MCF 10A (cell line): ENCODE results near the gene DPY19L3. TPM values are rescaled to one million over a fixed set of nuclear protein-coding genes. Genes with fewer than 3 reads are reported as not detected.

Experiments
- BruUV-seq: library from RNA; stranded (reverse); fragments of 400-500 nt; replicated peaks from 2 replicates; lab custom pipeline; 2021; lab: Mats Ljungman, UMichigan
- CTCF ChIA-PET: fragments of 300-600 bp; sonication (Branson Sonifier 250); formaldehyde crosslinking; extraction: SDS; loops from one replicate; lab custom pipeline; 2021; ENCODE audit warnings: antibody characterized with exemption, inconsistent platforms; lab: Yijun Ruan, JAX
- POLR2A ChIA-PET: fragments of 300-600, 350-650 bp; sonication (Branson Sonifier 250); formaldehyde crosslinking; extraction: SDS; loops from one replicate; lab custom pipeline; 2020; ENCODE audit warnings: antibody characterized with exemption, inconsistent platforms; lab: Yijun Ruan, JAX
- DNase-seq: peaks from one replicate; pipeline ENCODE4 v3.0.0-alpha.2; 2018; ENCODE audit not compliant: unreplicated experiment
- H3K27ac Mint-ChIP-seq: one replicate; pipeline ENCODE4 v1.8.0; 2022; ENCODE audit warnings: mild to moderate bottlenecking, low read depth, mixed read lengths; ENCODE audit not compliant: unreplicated experiment
- H3K27me3 Mint-ChIP-seq: one replicate; pipeline ENCODE4 v1.8.0; 2022; ENCODE audit warnings: mixed read lengths; ENCODE audit not compliant: insufficient read depth, unreplicated experiment
- H3K36me3 Mint-ChIP-seq: one replicate; pipeline ENCODE4 v1.8.0; 2022; ENCODE audit warnings: mild to moderate bottlenecking, moderate library complexity, mixed read lengths; ENCODE audit not compliant: insufficient read depth, unreplicated experiment
- H3K4me1 Mint-ChIP-seq: one replicate; pipeline ENCODE4 v1.8.0; 2022; ENCODE audit warnings: mixed read lengths; ENCODE audit not compliant: insufficient read depth, unreplicated experiment
- H3K4me3 Mint-ChIP-seq: one replicate; pipeline ENCODE4 v1.8.0; 2022; ENCODE audit warnings: mild to moderate bottlenecking, moderate library complexity, mixed read lengths; ENCODE audit not compliant: unreplicated experiment
- H3K9me3 Mint-ChIP-seq: one replicate; pipeline ENCODE4 v1.8.0; 2022; ENCODE audit warnings: mixed read lengths; ENCODE audit not compliant: unreplicated experiment
- intact Hi-C: fragments of 100-400 bp; cut with micrococcal nuclease; formaldehyde crosslinking; loops from 2 replicates; pipeline ENCODE4 v1.14.1; 2022
- total RNA-seq: library from RNA; stranded (reverse); gene quantifications from 2 replicates; pipeline ENCODE4 v1.2.3, GENCODE V29; 2022
- TF ChIP-seq, protein P1 (sequence below): fragments of 200-600 bp; IDR thresholded peaks from one replicate; pipeline ENCODE4 v1.8.0; 2022; ENCODE audit warnings: antibody characterized with exemption, mild to moderate bottlenecking; ENCODE audit not compliant: unreplicated experiment

DPY19L3 gene
- total RNA-seq, 1 experiment from 2014 or later: 43.8 TPM

DNA sequence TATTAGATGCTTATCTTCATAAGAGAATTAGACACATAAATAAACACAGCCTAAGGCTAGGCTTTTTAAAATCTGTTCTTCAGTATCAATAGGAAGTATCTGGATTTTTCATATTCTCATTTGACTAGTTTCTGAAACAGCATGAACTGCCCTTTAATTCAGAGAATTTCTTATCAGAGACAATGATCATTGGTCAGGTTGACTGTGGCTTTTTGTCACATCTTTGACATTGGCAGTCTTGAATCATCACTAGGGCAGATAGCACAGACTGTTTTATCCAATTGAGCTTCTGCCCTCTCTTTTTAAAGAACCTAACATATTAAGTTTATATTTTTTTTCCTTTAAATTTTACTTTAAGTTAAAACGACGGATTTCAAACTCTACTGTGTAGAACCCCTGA, 59.6 kb downstream of the DPY19L3 start:
- H3K4me1 Mint-ChIP-seq: no peaks in the 10 kb centered on the region
- H3K4me3 Mint-ChIP-seq: no peak overlapping the region
- POLR2A ChIA-PET: no interaction called here
- TF ChIP-seq, protein P1, sequence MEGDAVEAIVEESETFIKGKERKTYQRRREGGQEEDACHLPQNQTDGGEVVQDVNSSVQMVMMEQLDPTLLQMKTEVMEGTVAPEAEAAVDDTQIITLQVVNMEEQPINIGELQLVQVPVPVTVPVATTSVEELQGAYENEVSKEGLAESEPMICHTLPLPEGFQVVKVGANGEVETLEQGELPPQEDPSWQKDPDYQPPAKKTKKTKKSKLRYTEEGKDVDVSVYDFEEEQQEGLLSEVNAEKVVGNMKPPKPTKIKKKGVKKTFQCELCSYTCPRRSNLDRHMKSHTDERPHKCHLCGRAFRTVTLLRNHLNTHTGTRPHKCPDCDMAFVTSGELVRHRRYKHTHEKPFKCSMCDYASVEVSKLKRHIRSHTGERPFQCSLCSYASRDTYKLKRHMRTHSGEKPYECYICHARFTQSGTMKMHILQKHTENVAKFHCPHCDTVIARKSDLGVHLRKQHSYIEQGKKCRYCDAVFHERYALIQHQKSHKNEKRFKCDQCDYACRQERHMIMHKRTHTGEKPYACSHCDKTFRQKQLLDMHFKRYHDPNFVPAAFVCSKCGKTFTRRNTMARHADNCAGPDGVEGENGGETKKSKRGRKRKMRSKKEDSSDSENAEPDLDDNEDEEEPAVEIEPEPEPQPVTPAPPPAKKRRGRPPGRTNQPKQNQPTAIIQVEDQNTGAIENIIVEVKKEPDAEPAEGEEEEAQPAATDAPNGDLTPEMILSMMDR: no peak
- no peak overlapping the region for H3K27ac Mint-ChIP-seq
- intact Hi-C loops: no loop called here
- no peaks in the 10 kb centered on the region for H3K9me3 Mint-ChIP-seq
- no peaks in the 10 kb centered on the region for H3K27me3 Mint-ChIP-seq
- peaks cover 19% of the 10 kb centered on the region for H3K36me3 Mint-ChIP-seq
- CTCF ChIA-PET: interaction anchor here (0.6 to 7.0 kb wide), 16 partner anchors 9 to 1798 kb away, joined by 3 to 110 read pairs (median 4); no protein-coding TSS in a partner anchor
- no peak for DNase-seq
- no TSS peak for BruUV-seq

DNA sequence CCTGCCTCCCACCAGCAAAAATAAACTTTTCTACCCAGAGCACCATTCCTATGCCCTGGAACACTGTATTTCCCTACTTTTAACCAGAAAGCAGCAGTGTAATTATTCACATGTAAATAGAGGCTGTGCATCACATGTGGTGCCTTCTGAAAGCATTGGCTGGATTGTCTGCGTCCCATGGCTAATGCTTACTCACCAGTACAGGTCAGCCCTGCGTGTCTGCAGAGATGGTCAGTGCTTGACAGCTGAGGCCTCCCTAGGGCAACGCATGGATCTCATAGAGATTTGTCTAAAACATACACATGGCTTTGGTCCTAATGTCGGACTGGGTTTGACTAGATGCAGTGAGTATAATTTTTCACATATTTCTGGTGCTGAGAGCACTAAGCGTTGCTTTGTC, 64.2 kb downstream of the DPY19L3 start:
- DNase-seq: no peak
- Mint-ChIP-seq H3K36me3 (peaks cover 13% of the 10 kb centered on the region), H3K9me3 (no peaks in the 10 kb centered on the region), H3K4me3 (no peak overlapping the region), H3K27ac (no peak overlapping the region), H3K4me1 (no peaks in the 10 kb centered on the region), H3K27me3 (no peaks in the 10 kb centered on the region)
- TF ChIP-seq, protein P1: no peak
- POLR2A ChIA-PET: no interaction called here
- CTCF ChIA-PET: interaction anchor here (1.5 kb wide), 1 partner anchor 100 kb away, joined by 8 read pairs; no protein-coding TSS in a partner anchor
- no TSS peak for BruUV-seq
- intact Hi-C loops: no loop called here

DNA sequence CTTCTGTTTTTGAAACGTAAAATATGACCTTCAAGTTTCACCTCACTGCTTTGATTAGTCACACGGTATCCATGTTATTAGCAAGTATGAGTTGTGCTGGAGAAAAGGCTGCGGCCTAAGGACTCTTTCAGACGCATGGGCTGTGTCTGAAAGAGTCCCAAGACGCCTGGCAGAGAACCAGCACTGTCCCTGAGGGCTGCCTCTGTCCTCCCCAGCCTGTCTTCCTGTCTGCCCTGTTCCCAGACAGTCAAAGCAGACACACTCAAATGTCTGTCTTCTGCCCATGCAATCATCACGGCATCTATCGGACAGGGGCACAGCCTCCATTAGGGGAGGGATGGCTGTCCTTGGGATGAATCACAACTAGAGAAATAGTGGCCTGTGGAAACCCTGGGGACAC, 65.5 kb downstream of the DPY19L3 start:
- TF ChIP-seq, protein P1: no peak
- no TSS peak for BruUV-seq
- ChIA-PET POLR2A (no interaction called here), CTCF (interaction anchor here (0.9 kb wide), 1 partner anchor 99 kb away, joined by 4 read pairs; no protein-coding TSS in a partner anchor)
- H3K27ac Mint-ChIP-seq: no peak overlapping the region
- no peaks in the 10 kb centered on the region for H3K4me1 Mint-ChIP-seq
- DNase-seq: no peak
- H3K9me3 Mint-ChIP-seq: no peaks in the 10 kb centered on the region
- peaks cover 13% of the 10 kb centered on the region for H3K36me3 Mint-ChIP-seq
- H3K27me3 Mint-ChIP-seq: no peaks in the 10 kb centered on the region
- intact Hi-C loops: no loop called here
- no peak overlapping the region for H3K4me3 Mint-ChIP-seq

DNA sequence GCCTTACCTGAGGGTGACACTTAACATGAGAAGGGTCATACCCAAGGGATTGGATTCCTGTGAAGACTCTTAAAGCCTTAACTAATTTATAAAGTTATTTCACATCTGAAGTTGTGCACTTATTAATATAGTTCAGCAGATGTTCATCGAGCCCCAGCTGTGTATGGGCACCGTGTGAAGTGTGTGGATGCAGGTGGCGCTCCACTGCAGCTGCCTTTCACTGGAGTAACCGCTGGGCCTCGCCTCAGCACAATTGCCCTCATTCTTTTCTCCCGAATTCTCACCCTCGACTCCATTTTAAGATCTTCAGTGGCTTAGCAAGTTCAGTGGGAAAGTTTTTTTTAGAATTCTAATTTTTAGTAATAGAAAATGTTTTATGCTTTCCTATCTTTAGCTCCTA, 66.2 kb downstream of the DPY19L3 start:
- no peak overlapping the region for H3K4me3 Mint-ChIP-seq
- intact Hi-C loops: no loop called here
- no peak for DNase-seq
- peaks cover 13% of the 10 kb centered on the region for H3K36me3 Mint-ChIP-seq
- ChIA-PET POLR2A (interaction anchor here (0.6 kb wide), 1 partner anchor 82 kb away, joined by 3 read pairs; no protein-coding TSS in a partner anchor), CTCF (interaction anchor here (0.6 to 0.9 kb wide), 3 partner anchors 98 to 132 kb away, joined by 3 to 4 read pairs (median 3); no protein-coding TSS in a partner anchor)
- H3K9me3 Mint-ChIP-seq: no peaks in the 10 kb centered on the region
- H3K4me1 Mint-ChIP-seq: no peaks in the 10 kb centered on the region
- H3K27me3 Mint-ChIP-seq: no peaks in the 10 kb centered on the region
- BruUV-seq: no TSS peak
- H3K27ac Mint-ChIP-seq: no peak overlapping the region
- TF ChIP-seq, protein P1: no peak
